Measurements from ENCODE around the gene GCNT4.

DNA sequence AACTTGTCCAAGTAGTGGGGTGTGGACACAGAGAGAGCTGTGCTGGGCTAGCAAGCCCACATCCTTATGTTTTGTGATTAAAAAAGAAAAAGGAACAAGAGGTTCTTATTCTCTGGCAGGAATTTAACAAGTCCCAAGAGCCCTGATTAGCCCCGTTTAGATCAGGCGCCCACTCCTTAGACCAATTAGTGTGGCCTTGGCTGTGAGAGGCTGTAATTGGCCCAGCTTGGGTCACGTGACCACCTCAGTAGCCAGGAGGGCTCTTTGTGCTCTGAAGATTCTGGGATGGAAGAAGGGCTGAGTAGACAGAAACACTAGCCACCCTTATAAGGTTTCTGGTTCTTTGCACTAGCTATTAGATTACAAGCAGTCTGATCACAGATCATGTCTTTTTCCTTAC is 31.1 kb downstream of the GCNT4 start:
- no peak for TF ChIP-seq POLR2A (IDR thresholded peaks at IDR 0.05)
- TF ChIP-seq, protein P1, sequence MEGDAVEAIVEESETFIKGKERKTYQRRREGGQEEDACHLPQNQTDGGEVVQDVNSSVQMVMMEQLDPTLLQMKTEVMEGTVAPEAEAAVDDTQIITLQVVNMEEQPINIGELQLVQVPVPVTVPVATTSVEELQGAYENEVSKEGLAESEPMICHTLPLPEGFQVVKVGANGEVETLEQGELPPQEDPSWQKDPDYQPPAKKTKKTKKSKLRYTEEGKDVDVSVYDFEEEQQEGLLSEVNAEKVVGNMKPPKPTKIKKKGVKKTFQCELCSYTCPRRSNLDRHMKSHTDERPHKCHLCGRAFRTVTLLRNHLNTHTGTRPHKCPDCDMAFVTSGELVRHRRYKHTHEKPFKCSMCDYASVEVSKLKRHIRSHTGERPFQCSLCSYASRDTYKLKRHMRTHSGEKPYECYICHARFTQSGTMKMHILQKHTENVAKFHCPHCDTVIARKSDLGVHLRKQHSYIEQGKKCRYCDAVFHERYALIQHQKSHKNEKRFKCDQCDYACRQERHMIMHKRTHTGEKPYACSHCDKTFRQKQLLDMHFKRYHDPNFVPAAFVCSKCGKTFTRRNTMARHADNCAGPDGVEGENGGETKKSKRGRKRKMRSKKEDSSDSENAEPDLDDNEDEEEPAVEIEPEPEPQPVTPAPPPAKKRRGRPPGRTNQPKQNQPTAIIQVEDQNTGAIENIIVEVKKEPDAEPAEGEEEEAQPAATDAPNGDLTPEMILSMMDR (IDR thresholded peaks at IDR 0.05), result no peak
- TF ChIP-seq POLR2AphosphoS5 (IDR thresholded peaks at IDR 0.05), result no peak

Data from prostate gland (tissue), 2 donors.